ENCODE measurements around the gene KCNQ1.

KCNQ1 gene

GRCh38 chr11:2531987-2532703 lies 87.3 kb downstream of the KCNQ1 start (continued):
- TF ChIP-seq TSHZ2 (CRISPR knock-in tag; IDR thresholded peaks at IDR 0.05) (no peak), ZC3H10 (CRISPR knock-in tag; IDR thresholded peaks at IDR 0.05) (no peak), CREB5 (CRISPR knock-in tag; IDR thresholded peaks at IDR 0.05; ENCODE audit: low read depth) (no peak), GLIS3 (CRISPR knock-in tag; IDR thresholded peaks at IDR 0.05) (no peak)

GRCh38 chr11:2532704-2533586 lies 88.1 kb downstream of the KCNQ1 start:
- peak; percentile 88 for ATAC-seq
- no peak for TF ChIP-seq ESRRG (CRISPR knock-in tag; IDR thresholded peaks at IDR 0.05)
- TF ChIP-seq ZC3H10 (CRISPR knock-in tag; IDR thresholded peaks at IDR 0.05) = no peak
- TF ChIP-seq TCF4 (CRISPR knock-in tag; IDR thresholded peaks at IDR 0.05; ENCODE audit: borderline replicate concordance) = no peak
- TF ChIP-seq ZNF8 (CRISPR knock-in tag; IDR thresholded peaks at IDR 0.05) = no peak
- TF ChIP-seq SNAI2 (CRISPR knock-in tag; IDR thresholded peaks at IDR 0.05) = no peak
- TF ChIP-seq ISL1 (CRISPR knock-in tag; IDR thresholded peaks at IDR 0.05) = no peak
- no peak for TF ChIP-seq ZFP30 (CRISPR knock-in tag; IDR thresholded peaks at IDR 0.05)
- TF ChIP-seq ZFP3 (CRISPR knock-in tag; IDR thresholded peaks at IDR 0.05) = no peak
- TF ChIP-seq CREB5 (CRISPR knock-in tag; IDR thresholded peaks at IDR 0.05; ENCODE audit: low read depth) = no peak
- no peak for TF ChIP-seq OSR1 (CRISPR knock-in tag; IDR thresholded peaks at IDR 0.05)
- TF ChIP-seq RARB (CRISPR knock-in tag; IDR thresholded peaks at IDR 0.05) = no peak
- no peak for TF ChIP-seq PPARA (CRISPR knock-in tag; IDR thresholded peaks at IDR 0.05; ENCODE audit: borderline replicate concordance)
- no peak for TF ChIP-seq BACH2 (CRISPR knock-in tag; IDR thresholded peaks at IDR 0.05; ENCODE audit: borderline replicate concordance)
- TF ChIP-seq TOX (CRISPR knock-in tag; IDR thresholded peaks at IDR 0.05; ENCODE audit: borderline replicate concordance) = no peak
- no peak for TF ChIP-seq GLIS3 (CRISPR knock-in tag; IDR thresholded peaks at IDR 0.05)
- TF ChIP-seq PATZ1 (CRISPR knock-in tag; IDR thresholded peaks at IDR 0.05; ENCODE audit: borderline replicate concordance) = no peak
- TF ChIP-seq ZNF70 (CRISPR knock-in tag; IDR thresholded peaks at IDR 0.05) = no peak

- peak; percentile 84 for ATAC-seq
- no peak for TF ChIP-seq BACH2 (CRISPR knock-in tag; IDR thresholded peaks at IDR 0.05; ENCODE audit: borderline replicate concordance)
- no peak for TF ChIP-seq CREB5 (CRISPR knock-in tag; IDR thresholded peaks at IDR 0.05; ENCODE audit: low read depth)
- no peak for TF ChIP-seq ISL1 (CRISPR knock-in tag; IDR thresholded peaks at IDR 0.05)
- TF ChIP-seq POU6F1 (CRISPR knock-in tag; IDR thresholded peaks at IDR 0.05; ENCODE audit: borderline replicate concordance, low read depth) = no peak
- TF ChIP-seq ZNF8 (CRISPR knock-in tag; IDR thresholded peaks at IDR 0.05) = no peak
- TF ChIP-seq ZFP3 (CRISPR knock-in tag; IDR thresholded peaks at IDR 0.05) = no peak
- no peak for TF ChIP-seq GLIS3 (CRISPR knock-in tag; IDR thresholded peaks at IDR 0.05)
- TF ChIP-seq ZNF70 (CRISPR knock-in tag; IDR thresholded peaks at IDR 0.05) = no peak
- no peak for TF ChIP-seq ESRRG (CRISPR knock-in tag; IDR thresholded peaks at IDR 0.05)
- TF ChIP-seq OSR1 (CRISPR knock-in tag; IDR thresholded peaks at IDR 0.05) = no peak
- TF ChIP-seq CSDC2 (CRISPR knock-in tag; IDR thresholded peaks at IDR 0.05) = no peak
- TF ChIP-seq TCF4 (CRISPR knock-in tag; IDR thresholded peaks at IDR 0.05; ENCODE audit: borderline replicate concordance) = no peak
- TF ChIP-seq ZNF565 (CRISPR knock-in tag; conservative IDR thresholded peaks at IDR 0.05; ENCODE audit: low read depth) = no peak
- TF ChIP-seq ZFP30 (CRISPR knock-in tag; IDR thresholded peaks at IDR 0.05) = no peak
- TF ChIP-seq TOX (CRISPR knock-in tag; IDR thresholded peaks at IDR 0.05; ENCODE audit: borderline replicate concordance) = no peak
- no peak for TF ChIP-seq RARB (CRISPR knock-in tag; IDR thresholded peaks at IDR 0.05)
- TF ChIP-seq SNAI2 (CRISPR knock-in tag; IDR thresholded peaks at IDR 0.05) = no peak
- no peak for TF ChIP-seq ARNTL (CRISPR knock-in tag; IDR thresholded peaks at IDR 0.05; ENCODE audit: borderline replicate concordance, low read depth)
Observed at GRCh38 chr11:2533587-2534133, 88.9 kb downstream of the KCNQ1 start.

All from SK-N-SH treated with all-trans-retinoic acid at 6 μM for 48 hours (cell line).